Activated T-helper 2 cell treated with anti-CD3 and anti-CD28 coated beads, Interferon-gamma antibody, Interleukin-2, Interleukin-4, amounts not matched to agents 10 μg/mL and 5 μg/mL and 100 μg/mL, durations not matched to agents 14 hours and 24 hours and 36 hours (primary cell): ENCODE data around the gene ZNF853. TPM values are rescaled to one million over a fixed set of nuclear protein-coding genes. Genes with fewer than 3 reads are reported as not detected.

Experiments used
- DNase-seq: peaks from one replicate; pipeline ENCODE4 v3.0.0; 2021; ENCODE audit warnings: low spot score
- H3K27ac Mint-ChIP-seq: one replicate; pipeline ENCODE4 v1.8.0; 2021; ENCODE audit warnings: mixed read lengths
- H3K27me3 Mint-ChIP-seq: one replicate; pipeline ENCODE4 v1.8.0; 2021; ENCODE audit warnings: low read depth, mixed read lengths
- H3K36me3 Mint-ChIP-seq: one replicate; pipeline ENCODE4 v1.8.0; 2021; ENCODE audit warnings: low read depth, mixed read lengths
- H3K4me1 Mint-ChIP-seq: one replicate; pipeline ENCODE4 v1.8.0; 2021; ENCODE audit warnings: low read depth, mixed read lengths
- H3K4me3 Mint-ChIP-seq: one replicate; pipeline ENCODE4 v1.8.0; 2021; ENCODE audit warnings: low read depth, mild to moderate bottlenecking, moderate library complexity, mixed read lengths
- H3K9me3 Mint-ChIP-seq: one replicate; pipeline ENCODE4 v1.8.0; 2021; ENCODE audit warnings: mixed read lengths
- intact Hi-C: fragments of 100-400 bp; cut with micrococcal nuclease; formaldehyde crosslinking; loops from one replicate; pipeline ENCODE4 v1.15.1; 2023
- total RNA-seq: library from RNA; stranded (reverse); gene quantifications from 2 replicates; pipeline ENCODE4 v1.2.3, GENCODE V29; 2022

ZNF853 gene
- total RNA-seq, 1 donor from 2014 or later: 0.23 TPM

DNA sequence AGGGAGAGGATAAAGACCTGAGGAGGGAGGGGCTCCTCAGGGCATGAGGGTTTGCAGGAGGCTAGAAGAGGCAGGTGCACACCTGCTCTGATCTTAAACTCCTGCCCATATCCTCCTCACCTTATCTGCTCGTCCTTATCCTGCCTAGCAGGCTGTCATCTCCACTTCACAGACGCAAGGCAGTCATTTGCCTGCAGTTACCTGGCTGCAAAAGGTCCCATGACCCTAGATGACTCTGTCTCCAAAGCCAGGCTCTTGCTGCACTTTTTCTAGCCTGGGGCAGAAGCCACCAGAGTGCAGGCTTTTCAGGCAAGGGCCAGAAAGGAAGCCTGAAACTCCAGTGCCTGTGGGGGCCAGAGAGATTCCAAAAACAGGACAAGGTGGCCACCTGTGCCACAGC is 1.7 kb upstream of the ZNF853 start:
- peaks cover 32% of the 10 kb centered on the region for H3K27me3 Mint-ChIP-seq
- intact Hi-C loops: no loop called here
- no peak for DNase-seq
- no peak overlapping the region for H3K27ac Mint-ChIP-seq
- H3K9me3 Mint-ChIP-seq: no peaks in the 10 kb centered on the region
- peaks cover 4% of the 10 kb centered on the region for H3K4me1 Mint-ChIP-seq
- peaks cover 4% of the 10 kb centered on the region for H3K36me3 Mint-ChIP-seq
- H3K4me3 Mint-ChIP-seq: no peak overlapping the region

DNA sequence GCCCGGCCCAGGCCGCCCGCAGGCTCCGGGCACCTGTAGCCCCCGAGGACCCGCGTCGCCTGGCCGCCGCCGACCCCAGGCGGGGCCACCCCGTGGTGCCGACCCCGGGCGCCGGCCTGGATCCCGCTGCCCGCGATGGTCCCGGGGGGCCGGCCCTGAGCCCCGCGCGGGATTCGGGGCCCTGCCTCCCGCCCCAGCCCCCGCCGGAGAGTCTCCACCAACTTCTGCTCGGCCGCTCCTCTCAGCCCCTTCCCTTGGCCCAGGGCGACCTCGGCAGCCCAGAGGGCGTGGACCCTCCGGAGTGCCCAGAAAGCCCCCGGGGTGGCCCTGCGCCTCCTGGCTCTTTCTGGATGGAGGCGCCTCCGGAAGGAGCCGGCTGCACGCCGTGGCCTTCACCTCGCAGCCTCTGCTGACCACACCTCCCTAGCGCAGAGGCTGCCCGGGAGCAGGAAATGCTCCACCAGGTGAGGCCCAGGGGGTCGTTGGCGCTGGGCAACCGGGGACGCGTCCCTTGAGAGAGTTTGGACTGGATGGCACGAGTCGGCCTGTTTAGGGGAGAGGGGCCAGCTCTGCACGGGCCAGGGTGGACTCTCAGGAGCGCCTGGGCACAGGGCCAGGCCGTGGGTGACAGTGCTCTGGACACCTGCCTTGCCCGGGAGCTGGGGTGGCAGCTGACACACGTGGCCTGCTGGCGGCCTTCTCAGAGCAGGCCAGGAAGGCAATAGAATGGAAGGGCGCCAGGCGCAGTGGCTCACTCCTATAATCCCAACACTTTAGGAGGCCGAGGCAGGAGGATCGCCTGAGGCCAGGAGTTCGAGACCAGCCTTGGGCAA is 529 bp downstream of the ZNF853 start:
- peaks cover 32% of the 10 kb centered on the region for H3K27me3 Mint-ChIP-seq
- H3K4me1 Mint-ChIP-seq: peaks cover 12% of the 10 kb centered on the region
- no peaks in the 10 kb centered on the region for H3K9me3 Mint-ChIP-seq
- no peak for DNase-seq
- peaks cover under 1% of the 10 kb centered on the region for H3K36me3 Mint-ChIP-seq
- intact Hi-C loops: no loop called here
- peak overlapping the region; percentile 13 for H3K4me3 Mint-ChIP-seq
- H3K27ac Mint-ChIP-seq: no peak overlapping the region

DNA sequence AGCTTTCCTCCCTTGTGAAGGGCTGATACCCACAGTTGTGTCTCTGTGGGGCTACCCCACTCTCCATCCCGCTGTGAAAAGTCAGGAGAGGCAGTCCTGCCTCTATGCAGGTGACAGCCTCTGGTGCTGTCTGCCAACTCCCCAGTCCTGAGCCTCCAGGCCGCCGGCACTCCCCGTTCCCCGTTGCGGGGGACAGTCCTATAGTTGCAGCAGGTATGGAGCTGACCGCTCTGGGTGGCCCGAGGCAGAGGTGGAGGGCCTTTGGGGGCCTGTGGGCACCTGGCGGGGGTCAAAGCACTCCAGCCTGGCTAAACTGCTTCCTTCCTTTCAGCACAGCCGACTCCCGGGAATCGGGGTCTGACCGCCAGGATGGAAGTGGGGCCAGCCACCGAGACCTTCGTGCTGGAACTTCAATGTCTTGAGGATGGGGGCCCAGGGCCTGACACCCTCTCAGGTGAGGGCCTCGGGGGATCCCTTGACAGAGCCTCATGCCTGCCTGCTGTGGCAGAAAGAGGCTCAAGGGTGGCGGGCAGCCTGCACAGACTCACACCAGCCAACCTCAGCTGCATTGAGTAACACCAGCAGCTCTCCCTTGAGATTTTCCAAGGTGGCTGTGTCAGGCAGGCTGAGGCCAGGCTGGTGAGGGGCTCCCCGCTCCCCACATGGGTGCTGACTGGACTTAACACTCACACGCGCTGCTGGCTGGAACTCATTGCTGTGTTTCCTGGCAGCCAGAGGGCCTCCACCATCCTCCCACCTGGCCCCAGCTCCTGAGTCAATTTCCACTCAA is 1.6 kb downstream of the ZNF853 start:
- intact Hi-C loops: no loop called here
- H3K4me1 Mint-ChIP-seq: peaks cover 11% of the 10 kb centered on the region
- peaks cover 32% of the 10 kb centered on the region for H3K27me3 Mint-ChIP-seq
- no peak overlapping the region for H3K27ac Mint-ChIP-seq
- H3K36me3 Mint-ChIP-seq: no peaks in the 10 kb centered on the region
- H3K9me3 Mint-ChIP-seq: no peaks in the 10 kb centered on the region
- no peak for DNase-seq
- no peak overlapping the region for H3K4me3 Mint-ChIP-seq

DNA sequence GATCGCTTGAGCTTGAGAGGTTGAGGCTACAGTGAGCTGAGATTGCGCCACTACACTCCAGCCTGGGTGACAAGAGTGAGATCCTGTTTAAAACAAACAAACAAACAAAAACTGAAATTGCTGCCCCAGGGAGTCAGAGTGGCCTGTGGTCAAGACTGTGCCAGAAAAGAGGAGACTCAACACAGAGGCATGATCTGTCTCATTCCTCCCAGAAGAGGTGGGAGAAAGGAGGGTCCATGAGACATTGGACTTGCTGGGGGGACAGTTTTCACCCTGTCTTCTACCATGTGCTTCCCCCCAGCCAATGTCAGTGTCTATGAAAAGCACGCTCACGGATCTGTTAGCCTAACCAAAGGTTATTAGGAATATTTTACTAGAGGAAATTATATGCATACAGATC is 3.2 kb downstream of the ZNF853 start:
- H3K27ac Mint-ChIP-seq: no peak overlapping the region
- peaks cover 11% of the 10 kb centered on the region for H3K4me1 Mint-ChIP-seq
- H3K27me3 Mint-ChIP-seq: peaks cover 27% of the 10 kb centered on the region
- H3K9me3 Mint-ChIP-seq: no peaks in the 10 kb centered on the region
- DNase-seq: no peak
- H3K4me3 Mint-ChIP-seq: no peak overlapping the region
- no peaks in the 10 kb centered on the region for H3K36me3 Mint-ChIP-seq
- intact Hi-C loops: no loop called here

DNA sequence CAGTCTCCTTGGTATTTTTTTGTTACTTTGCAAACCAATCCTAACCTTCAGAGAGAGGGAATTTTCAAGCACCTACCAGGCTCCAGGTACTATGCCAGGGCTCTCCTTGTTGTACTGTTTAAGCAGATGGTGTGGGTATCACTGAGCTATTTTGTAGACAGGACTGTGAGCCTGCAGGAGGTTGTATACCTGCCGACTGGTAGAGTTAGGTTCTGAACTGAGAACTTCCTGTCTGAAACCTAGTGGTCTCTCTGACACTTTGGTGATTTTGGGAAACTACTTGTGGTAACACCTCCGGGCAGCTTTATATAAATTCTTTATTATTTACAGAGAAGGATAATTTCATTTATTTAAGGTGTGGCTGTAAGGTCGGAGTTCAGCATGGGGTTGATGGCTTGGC is 4.6 kb downstream of the ZNF853 start:
- H3K4me1 Mint-ChIP-seq: peaks cover 14% of the 10 kb centered on the region
- H3K4me3 Mint-ChIP-seq: no peak overlapping the region
- no peaks in the 10 kb centered on the region for H3K9me3 Mint-ChIP-seq
- H3K36me3 Mint-ChIP-seq: no peaks in the 10 kb centered on the region
- intact Hi-C loops: no loop called here
- DNase-seq: no peak
- H3K27me3 Mint-ChIP-seq: peaks cover 16% of the 10 kb centered on the region
- H3K27ac Mint-ChIP-seq: no peak overlapping the region

DNA sequence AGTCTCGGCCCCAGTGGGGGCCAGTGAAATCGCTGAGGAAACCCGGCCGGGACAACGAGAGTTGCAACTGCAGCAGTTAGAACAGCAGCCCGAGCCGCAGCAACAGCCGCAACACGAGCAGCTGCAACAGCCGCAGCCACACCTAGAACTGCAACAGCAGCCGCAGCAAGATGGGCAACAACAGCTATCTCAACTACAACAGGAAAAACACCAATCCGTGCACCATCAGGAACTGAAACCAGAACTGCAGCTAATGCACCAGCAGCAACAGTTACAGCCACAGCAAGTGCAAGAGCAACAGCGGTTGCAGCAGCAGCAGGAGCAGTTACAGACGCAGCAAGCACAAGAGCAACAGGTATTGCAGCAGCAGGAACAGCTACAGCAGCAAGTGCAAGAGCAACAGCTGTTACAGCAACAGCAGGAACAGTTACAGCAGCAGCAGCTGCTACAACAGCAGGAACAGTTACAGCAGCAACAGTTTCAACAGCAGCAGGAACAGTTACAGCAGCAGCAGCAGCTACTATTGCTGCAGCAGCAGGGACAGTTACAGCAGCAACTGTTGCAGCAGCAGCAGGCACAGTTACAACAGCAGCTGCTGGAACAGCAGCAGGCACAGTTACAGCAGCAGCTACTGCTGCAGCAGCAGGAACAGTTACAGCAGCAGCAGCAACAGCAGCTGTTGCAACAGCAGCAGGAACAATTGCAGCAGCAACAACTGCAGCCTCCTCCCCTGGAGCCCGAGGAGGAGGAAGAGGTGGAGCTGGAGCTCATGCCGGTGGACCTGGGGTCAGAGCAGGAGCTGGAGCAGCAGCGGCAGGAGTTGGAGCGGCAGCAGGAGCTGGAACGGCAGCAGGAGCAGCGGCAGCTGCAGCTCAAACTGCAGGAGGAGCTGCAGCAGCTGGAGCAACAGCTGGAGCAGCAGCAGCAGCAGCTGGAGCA is 6.1 kb downstream of the ZNF853 start:
- Mint-ChIP-seq H3K4me3 (no peak overlapping the region), H3K9me3 (no peaks in the 10 kb centered on the region), H3K27ac (no peak overlapping the region)

DNA sequence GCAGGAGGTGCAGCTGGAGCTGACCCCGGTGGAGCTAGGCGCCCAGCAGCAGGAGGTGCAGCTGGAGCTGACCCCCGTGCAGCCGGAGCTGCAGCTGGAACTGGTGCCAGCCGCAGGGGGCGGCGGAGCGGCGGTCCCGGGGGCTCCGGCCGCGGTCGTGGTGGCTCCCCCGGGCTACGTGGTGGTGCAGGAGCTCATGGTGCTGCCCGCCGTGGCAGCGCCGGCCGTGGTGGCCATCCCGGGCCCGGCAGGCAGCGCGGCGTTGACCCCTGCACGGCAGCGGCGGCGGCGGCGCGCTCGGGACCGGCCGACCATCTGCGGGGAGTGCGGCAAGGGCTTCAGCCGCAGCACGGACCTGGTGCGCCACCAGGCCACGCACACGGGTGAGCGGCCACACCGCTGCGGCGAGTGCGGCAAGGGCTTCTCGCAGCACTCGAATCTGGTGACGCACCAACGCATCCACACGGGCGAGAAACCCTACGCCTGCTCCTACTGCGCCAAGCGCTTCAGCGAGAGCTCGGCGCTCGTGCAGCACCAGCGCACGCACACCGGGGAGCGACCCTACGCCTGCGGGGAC is 6.8 kb downstream of the ZNF853 start:
- peaks cover 14% of the 10 kb centered on the region for H3K4me1 Mint-ChIP-seq
- H3K36me3 Mint-ChIP-seq: no peaks in the 10 kb centered on the region
- intact Hi-C loops: no loop called here

More for the DNA sequence above, 6.1 kb downstream of the ZNF853 start:
- Mint-ChIP-seq H3K27me3 (peaks cover 10% of the 10 kb centered on the region), H3K4me1 (peaks cover 14% of the 10 kb centered on the region), H3K36me3 (no peaks in the 10 kb centered on the region)
- no peak for DNase-seq
- intact Hi-C loops: no loop called here

DNA sequence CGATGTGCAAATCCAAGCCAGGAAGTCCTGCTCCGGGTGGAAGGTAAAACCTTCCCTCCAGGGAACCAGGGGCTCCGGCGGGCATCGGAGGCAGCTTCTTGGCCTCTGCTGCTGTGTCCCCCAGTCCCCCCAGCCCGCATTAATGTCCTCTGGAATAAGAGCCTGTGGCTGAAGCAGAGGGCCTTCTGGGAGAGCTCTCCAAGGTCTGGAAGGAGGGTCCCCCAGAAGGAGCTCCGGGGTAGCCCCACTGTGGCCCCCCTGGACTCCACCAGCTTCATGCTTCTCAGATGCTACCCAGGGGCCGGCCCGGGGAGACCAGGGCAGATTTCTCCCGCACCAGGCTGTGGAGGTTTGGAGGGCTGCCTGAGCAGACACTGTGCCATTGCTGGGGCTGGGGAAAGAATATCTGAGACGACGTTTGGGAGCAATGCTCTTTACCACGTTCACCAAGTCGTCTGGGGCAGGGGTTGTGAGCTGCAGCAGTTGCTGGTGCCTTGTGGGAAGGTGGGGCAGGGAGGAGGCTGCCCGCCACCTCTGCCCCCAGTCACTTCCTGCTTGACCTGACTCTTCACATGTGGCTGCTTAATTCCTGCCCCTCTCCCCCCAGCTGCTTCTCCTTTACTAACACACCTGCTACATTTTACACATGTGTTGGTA is 8.3 kb downstream of the ZNF853 start:
- Mint-ChIP-seq H3K36me3 (no peaks in the 10 kb centered on the region), H3K27me3 (no peaks in the 10 kb centered on the region), H3K27ac (no peak overlapping the region), H3K4me3 (no peak overlapping the region), H3K9me3 (no peaks in the 10 kb centered on the region), H3K4me1 (peaks cover 14% of the 10 kb centered on the region)
- no peak for DNase-seq
- intact Hi-C loops: no loop called here

More for the DNA sequence above, 6.8 kb downstream of the ZNF853 start:
- H3K27ac Mint-ChIP-seq: no peak overlapping the region
- DNase-seq: no peak
- no peak overlapping the region for H3K4me3 Mint-ChIP-seq
- H3K9me3 Mint-ChIP-seq: no peaks in the 10 kb centered on the region
- H3K27me3 Mint-ChIP-seq: peaks cover 8% of the 10 kb centered on the region

DNA sequence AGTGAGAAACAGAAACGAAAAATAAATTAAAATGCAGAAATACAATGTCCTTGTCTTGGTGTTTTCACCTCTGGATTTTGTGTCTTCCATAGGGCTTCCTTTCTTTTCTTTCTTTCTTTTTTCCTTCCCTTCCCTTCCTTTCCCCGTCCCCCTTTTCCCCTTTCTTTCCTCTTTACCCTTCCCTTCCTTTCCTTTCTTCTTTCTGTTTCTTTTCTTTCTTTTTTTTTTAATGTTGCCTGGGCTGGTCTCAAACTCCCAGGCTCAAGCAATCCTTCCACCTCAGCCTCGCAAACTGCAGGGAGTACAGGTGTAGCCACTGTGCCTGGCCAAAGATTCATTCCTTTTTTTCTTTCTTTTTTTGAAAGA is 8.8 kb downstream of the ZNF853 start:
- no peaks in the 10 kb centered on the region for H3K9me3 Mint-ChIP-seq
- H3K27ac Mint-ChIP-seq: no peak overlapping the region
- H3K36me3 Mint-ChIP-seq: no peaks in the 10 kb centered on the region
- no peak for DNase-seq
- intact Hi-C loops: no loop called here
- peaks cover 14% of the 10 kb centered on the region for H3K4me1 Mint-ChIP-seq
- H3K4me3 Mint-ChIP-seq: no peak overlapping the region
- H3K27me3 Mint-ChIP-seq: no peaks in the 10 kb centered on the region

DNA sequence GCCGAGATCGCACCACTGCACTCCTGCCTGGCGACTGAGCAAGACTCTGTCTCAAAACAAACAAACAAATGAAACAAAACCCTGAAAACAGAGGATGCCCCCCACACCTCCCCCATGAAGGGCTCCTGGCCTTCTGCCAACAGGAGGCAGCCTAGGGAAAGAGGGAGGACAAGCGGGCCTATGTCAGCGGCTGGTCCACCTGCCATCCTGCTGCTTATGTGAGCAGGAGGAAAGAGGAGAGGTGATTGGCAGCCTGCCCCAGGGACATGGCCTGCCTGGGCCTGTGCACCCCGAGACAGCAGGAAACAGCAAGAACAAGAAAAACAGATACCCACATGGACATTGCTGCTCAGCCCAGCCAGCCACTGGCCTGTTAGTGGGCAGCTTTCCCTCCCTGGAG is 12.6 kb downstream of the ZNF853 start:
- H3K9me3 Mint-ChIP-seq: no peaks in the 10 kb centered on the region
- intact Hi-C loops: no loop called here

DNA sequence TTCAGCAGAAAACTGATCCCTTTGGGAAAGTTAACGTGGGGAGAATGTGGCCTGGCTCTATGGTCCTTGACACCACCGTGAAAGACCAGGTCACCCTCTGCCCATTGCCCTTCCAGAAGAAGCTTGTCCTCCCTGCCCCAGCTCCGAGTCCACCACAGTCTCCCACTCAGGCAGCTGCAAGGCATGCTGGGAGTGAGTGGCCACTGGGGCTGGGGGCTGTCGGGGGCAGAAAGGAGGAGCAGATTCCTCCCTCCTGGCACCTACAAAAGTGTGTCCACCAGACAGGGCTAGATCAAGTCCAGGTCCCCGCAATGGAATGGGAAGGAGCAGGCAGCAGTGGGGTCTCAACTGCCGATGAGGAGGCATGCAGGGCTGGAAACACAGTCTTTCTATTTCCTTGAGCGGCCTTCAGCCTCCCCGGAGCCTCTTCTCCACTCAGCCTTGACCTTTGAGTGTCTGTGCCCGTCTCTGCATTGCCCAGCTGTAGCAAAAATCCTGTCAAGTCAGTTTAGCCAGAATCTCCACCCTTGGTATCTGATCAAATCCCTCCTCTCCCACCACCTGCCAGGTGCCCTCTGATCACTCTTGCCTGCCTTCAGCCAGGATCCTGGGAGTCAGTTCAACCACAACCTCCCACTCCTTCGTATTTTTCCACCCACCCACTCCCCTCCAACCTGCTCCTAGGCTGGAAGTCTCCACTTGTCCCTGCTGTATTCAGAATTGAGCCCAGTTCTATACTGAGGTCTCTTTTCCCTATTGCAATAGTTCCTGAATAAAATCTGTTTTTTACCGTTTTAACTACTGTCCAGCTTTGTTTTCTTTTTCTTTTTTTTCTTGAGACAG is 14.8 kb downstream of the ZNF853 start:
- Mint-ChIP-seq H3K9me3 (no peaks in the 10 kb centered on the region), H3K27ac (no peak overlapping the region), H3K27me3 (no peaks in the 10 kb centered on the region), H3K4me1 (no peaks in the 10 kb centered on the region), H3K4me3 (no peak overlapping the region), H3K36me3 (no peaks in the 10 kb centered on the region)
- intact Hi-C loops: no loop called here
- no peak for DNase-seq

More for the DNA sequence above, 12.6 kb downstream of the ZNF853 start:
- Mint-ChIP-seq H3K27me3 (no peaks in the 10 kb centered on the region), H3K36me3 (no peaks in the 10 kb centered on the region), H3K4me3 (no peak overlapping the region), H3K27ac (no peak overlapping the region), H3K4me1 (peaks cover 7% of the 10 kb centered on the region)
- no peak for DNase-seq
